Transverse colon (tissue), 4 donors: ENCODE results near the gene TYMP. TPM values are rescaled to one million over a fixed set of nuclear protein-coding genes. Genes with fewer than 3 reads are reported as not detected.
A peak's percentile ranks its signal among the peaks of the same experiment; 100 is the strongest.

Experiments
- DNase-seq: peaks from one replicate; pipeline ENCODE4 v3.0.0-alpha.2; 2019
- H3K27ac ChIP-seq, 4 donors: fragments of 200-600 bp; sonication (generic); 2 replicates each; pipeline ENCODE4 v1.5.1; 2016 to 2018; ENCODE audit warnings: inconsistent platforms in 4 of 4
- H3K27me3 ChIP-seq: fragments of 200-600 bp; sonication (generic); 2 replicates; pipeline ENCODE4 v1.5.1; 2017; ENCODE audit warnings: inconsistent platforms
- H3K36me3 ChIP-seq, 4 donors: fragments of 200-600 bp; sonication (generic); 2 replicates each; pipeline ENCODE4 v1.5.1; 2017 to 2019; ENCODE audit warnings: inconsistent platforms in 4 of 4
- H3K4me1 ChIP-seq, 4 donors: fragments of 200-600 bp; sonication (generic); 2 replicates each; pipeline ENCODE4 v1.5.1; 2017 to 2020; ENCODE audit warnings: inconsistent platforms in 4 of 4
- H3K4me3 ChIP-seq, 4 donors: fragments of 200-600 bp; sonication (generic); 1 replicate in 1 of 4; 2 replicates in 3 of 4; pipeline versions ENCODE4 v1.5.1 to v1.6.1; 2017 to 2019; ENCODE audit warnings: inconsistent platforms in 4 of 4
- H3K9me3 ChIP-seq, 2 donors: fragments of 200-600 bp; sonication (generic); 2 replicates each; pipeline ENCODE4 v1.5.1; 2017 to 2019; ENCODE audit warnings: inconsistent platforms in 2 of 2
- EP300 ChIP-seq: sonication (generic); formaldehyde crosslinking; IDR thresholded peaks from one replicate; pipeline ENCODE4 v1.6.1; 2017; ENCODE audit warnings: antibody characterized with exemption, low read depth
- POLR2A ChIP-seq: fragments of 450-650 bp; IDR thresholded peaks from one replicate; pipeline ENCODE4 v1.6.1; 2016; ENCODE audit warnings: antibody characterized with exemption, mild to moderate bottlenecking, moderate library complexity
- POLR2AphosphoS5 ChIP-seq, 3 donors: sonication (generic); formaldehyde crosslinking; IDR thresholded peaks; one replicate each; pipeline ENCODE4 v1.6.1; 2016; ENCODE audit warnings: antibody characterized with exemption in 3 of 3
- WGBS, 2 donors: methylation state at CpG; one replicate each; pipeline ENCODE4 v1.1.5; 2018; ENCODE audit warnings: low coverage in 1 of 2; 5-methylcytosine and 5-hydroxymethylcytosine counted together
- in situ Hi-C, 4 donors: fragments of 200-750 bp; cut with MboI; loops; one replicate each; pipeline versions ENCODE4 v1.15.0 to v1.15.1; 2017; ENCODE audit warnings: low sequenced_read_pairs in 3 of 4, low pct_ligation_motif_present in 1 of 4, low pct_unique_long_range_greater_than_20kb in 1 of 4
- intact Hi-C: fragments of 100-400 bp; cut with DNase I; formaldehyde crosslinking; loops from one replicate; pipeline ENCODE4 v1.15.1; 2023; ENCODE audit warnings: low total_unique reads
- total RNA-seq, 4 donors: library from RNA; depleted of rRNA; stranded (reverse); fragments of >200 nt; gene quantifications; one replicate each; pipeline ENCODE4 v1.1.0, GENCODE V29; 2016
- TF ChIP-seq, protein P1 (sequence below), 5 experiments: fragments of 200-600 bp in 3 of 5; fragments of 450-650 bp in 2 of 5; sonication (generic) in 3 of 5; IDR thresholded peaks; 1 replicate in 2 of 5; 2 replicates in 3 of 5; pipeline ENCODE4 v1.5.1; 2016 to 2017; ENCODE audit warnings: antibody characterized with exemption in 5 of 5, inconsistent platforms in 3 of 5, mild to moderate bottlenecking in 2 of 5, moderate library complexity in 1 of 5

Gene TYMP
- total RNA-seq, 4 donors from 2014 or later, result 27.5 to 60.7 (median 32.2) TPM

DNA sequence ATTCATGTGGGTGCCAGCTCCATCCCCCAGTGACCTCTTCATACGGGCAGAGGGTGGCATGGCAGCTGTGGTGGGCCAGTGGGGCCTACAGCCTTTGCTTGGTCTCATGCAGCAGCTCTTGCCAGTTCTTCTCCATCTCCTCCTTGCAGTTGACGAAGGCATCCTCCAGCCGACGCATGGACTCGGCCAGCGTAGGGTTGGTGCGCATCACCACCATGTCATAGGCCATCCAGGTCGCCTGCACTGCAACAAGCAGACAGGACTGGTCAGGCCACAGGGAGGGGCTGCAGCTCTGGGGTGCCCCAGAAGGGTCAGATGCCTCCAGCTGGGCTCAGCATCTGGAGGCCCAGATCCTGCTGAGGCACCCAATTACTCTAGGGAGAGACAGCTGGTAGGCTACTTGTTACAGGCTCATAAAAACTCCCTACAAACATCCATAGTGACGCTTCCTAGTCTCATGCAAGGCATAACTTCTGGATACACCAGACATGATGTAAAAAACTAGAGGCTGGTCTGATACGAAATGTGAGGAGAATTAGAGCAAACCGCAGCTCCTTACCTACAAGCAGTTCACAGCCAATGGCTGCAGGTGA is 21.4 kb upstream of the TYMP start:
- Histone ChIP-seq H3K9me3 (no peaks in the 10 kb centered on the region), H3K4me1 (peaks cover 4 to 19% (median 14%) of the 10 kb centered on the region in 4 donors), H3K27me3 (peaks cover 38% of the 10 kb centered on the region), H3K36me3 (no peaks in the 10 kb centered on the region), H3K27ac (no peak overlapping the region), H3K4me3 (no peak overlapping the region)
- intact Hi-C loops, result no loop called here
- in situ Hi-C loops, result no loop called here
- no peak for DNase-seq
- 90% methylated on average over 11 of the region's 11 CpGs; no CpG with 5 or more reads in 1 of the 2 donors for WGBS, 2 donors
- TF ChIP-seq EP300 (no peak), POLR2A (no peak), POLR2AphosphoS5 (IDR thresholded peaks at IDR 0.05) (no peak)
- TF ChIP-seq, protein P1, sequence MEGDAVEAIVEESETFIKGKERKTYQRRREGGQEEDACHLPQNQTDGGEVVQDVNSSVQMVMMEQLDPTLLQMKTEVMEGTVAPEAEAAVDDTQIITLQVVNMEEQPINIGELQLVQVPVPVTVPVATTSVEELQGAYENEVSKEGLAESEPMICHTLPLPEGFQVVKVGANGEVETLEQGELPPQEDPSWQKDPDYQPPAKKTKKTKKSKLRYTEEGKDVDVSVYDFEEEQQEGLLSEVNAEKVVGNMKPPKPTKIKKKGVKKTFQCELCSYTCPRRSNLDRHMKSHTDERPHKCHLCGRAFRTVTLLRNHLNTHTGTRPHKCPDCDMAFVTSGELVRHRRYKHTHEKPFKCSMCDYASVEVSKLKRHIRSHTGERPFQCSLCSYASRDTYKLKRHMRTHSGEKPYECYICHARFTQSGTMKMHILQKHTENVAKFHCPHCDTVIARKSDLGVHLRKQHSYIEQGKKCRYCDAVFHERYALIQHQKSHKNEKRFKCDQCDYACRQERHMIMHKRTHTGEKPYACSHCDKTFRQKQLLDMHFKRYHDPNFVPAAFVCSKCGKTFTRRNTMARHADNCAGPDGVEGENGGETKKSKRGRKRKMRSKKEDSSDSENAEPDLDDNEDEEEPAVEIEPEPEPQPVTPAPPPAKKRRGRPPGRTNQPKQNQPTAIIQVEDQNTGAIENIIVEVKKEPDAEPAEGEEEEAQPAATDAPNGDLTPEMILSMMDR (IDR thresholded peaks at IDR 0.05), result no peak

DNA sequence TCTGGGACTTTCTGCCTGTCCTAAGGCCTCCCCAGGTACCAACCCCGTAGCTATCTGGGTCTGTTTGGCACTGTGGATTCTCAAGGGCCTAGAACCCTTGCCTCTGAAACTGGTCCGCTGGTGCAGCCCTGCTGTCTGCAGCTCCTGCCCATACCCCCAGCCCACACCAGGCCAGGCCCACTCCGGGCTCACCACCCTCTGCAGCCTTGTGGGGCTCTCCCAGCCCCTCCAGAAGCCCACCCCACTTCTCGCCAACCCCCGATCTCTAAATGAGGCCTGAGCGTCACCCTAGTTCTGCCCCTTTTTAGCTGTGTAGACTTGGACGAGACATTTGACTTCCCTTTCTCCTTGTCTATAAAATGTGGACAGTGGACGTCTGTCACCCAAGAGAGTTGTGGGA is 20.6 kb upstream of the TYMP start:
- in situ Hi-C loops (no loop called here), intact Hi-C loops (no loop called here)

GRCh38 chr22:50548921-50549790 is 19.3 kb upstream of the TYMP start:
- Histone ChIP-seq H3K4me3 (peak overlapping the region; percentile 6 to 52 (median 18)), H3K27me3 (peaks cover 43% of the 10 kb centered on the region), H3K27ac (peak overlapping the region; percentile 26 to 62 (median 38)), H3K9me3 (no peaks in the 10 kb centered on the region), H3K36me3 (no peaks in the 10 kb centered on the region), H3K4me1 (peaks cover 8 to 29% (median 21%) of the 10 kb centered on the region in 4 donors)
- WGBS, 2 donors, result 57 to 94% methylated on average over 15 to 62 of the region's 68 CpGs
- in situ Hi-C loops, result no loop called here
- no peak for TF ChIP-seq EP300
- no peak for TF ChIP-seq POLR2A
- TF ChIP-seq, protein P1 (IDR thresholded peaks at IDR 0.05), result no peak
- TF ChIP-seq POLR2AphosphoS5 (IDR thresholded peaks at IDR 0.05), result no peak
- intact Hi-C loops, result no loop called here
- DNase-seq, result no peak

More for the DNA sequence above, 20.6 kb upstream of the TYMP start:
- no peak overlapping the region for H3K4me3 ChIP-seq
- WGBS, 2 donors, result 88 to 94% methylated on average over 5 to 8 of the region's 8 CpGs
- DNase-seq, result no peak
- peaks cover 4 to 19% (median 14%) of the 10 kb centered on the region in 4 donors for H3K4me1 ChIP-seq
- H3K27ac ChIP-seq, result no peak overlapping the region
- H3K36me3 ChIP-seq, result no peaks in the 10 kb centered on the region
- peaks cover 43% of the 10 kb centered on the region for H3K27me3 ChIP-seq
- H3K9me3 ChIP-seq, result no peaks in the 10 kb centered on the region
- TF ChIP-seq POLR2AphosphoS5 (IDR thresholded peaks at IDR 0.05), result no peak
- TF ChIP-seq EP300, result no peak
- TF ChIP-seq, protein P1 (IDR thresholded peaks at IDR 0.05), result no peak
- TF ChIP-seq POLR2A, result no peak
